WERI-Rb-1 (cell line): ENCODE results near the gene DENND1B.

Source experiments
- DNase-seq: peaks from one replicate; pipeline ENCODE4 v3.0.0-alpha.2; 2020
- H3K27ac ChIP-seq: fragments of 250-450 bp; sonication (Bioruptor Pico); 2 replicates; pipeline ENCODE4 v1.5.1; 2020; ENCODE audit warnings: mild to moderate bottlenecking, moderate library complexity
- H3K27me3 ChIP-seq: fragments of 250-450 bp; sonication (Bioruptor Pico); 2 replicates; pipeline ENCODE4 v1.5.1; 2021; ENCODE audit warnings: mild to moderate bottlenecking, low read depth, moderate library complexity; ENCODE audit not compliant: insufficient read depth, severe bottlenecking
- H3K36me3 ChIP-seq: fragments of 250-450 bp; sonication (Bioruptor Pico); 2 replicates; pipeline ENCODE4 v1.5.1; 2020; ENCODE audit warnings: mild to moderate bottlenecking, moderate library complexity
- H3K4me3 ChIP-seq: 2 replicates; pipeline ENCODE4 v1.5.1; 2011; ENCODE audit warnings: low read depth, mild to moderate bottlenecking, control low read depth, low read length
- H3K9me3 ChIP-seq: fragments of 250-450 bp; sonication (Bioruptor Pico); 2 replicates; pipeline ENCODE4 v1.5.1; 2021; ENCODE audit warnings: mild to moderate bottlenecking, moderate library complexity; ENCODE audit not compliant: severe bottlenecking
- CTCF ChIP-seq: IDR thresholded peaks from 2 replicates; pipeline ENCODE4 v1.5.1; 2011; ENCODE audit warnings: low read depth, mild to moderate bottlenecking, control low read depth, inconsistent platforms, low read length

Gene DENND1B

GRCh38 chr1:197633447-197634078 is 141.7 kb downstream of the DENND1B start:
- TF ChIP-seq CTCF, result no peak

GRCh38 chr1:197632651-197633050 is 142.6 kb downstream of the DENND1B start:
- no peak for TF ChIP-seq CTCF
- Histone ChIP-seq H3K27me3 (no peaks in the 10 kb centered on the region), H3K9me3 (peaks cover 10% of the 10 kb centered on the region), H3K4me3 (no peak overlapping the region), H3K27ac (peak overlapping the region; percentile 8; the same call in 1 of the 2 replicates), H3K36me3 (no peaks in the 10 kb centered on the region)
- no peak for DNase-seq

More at GRCh38 chr1:197633447-197634078, 141.7 kb downstream of the DENND1B start:
- no peak overlapping the region for H3K4me3 ChIP-seq
- H3K27ac ChIP-seq, result no peak overlapping the region
- H3K36me3 ChIP-seq, result no peaks in the 10 kb centered on the region
- H3K27me3 ChIP-seq, result no peaks in the 10 kb centered on the region
- H3K9me3 ChIP-seq, result peaks cover 5% of the 10 kb centered on the region
- no peak for DNase-seq

GRCh38 chr1:197632005-197632404 is 143.3 kb downstream of the DENND1B start:
- H3K27ac ChIP-seq, result peak overlapping the region; percentile 8; the same call in 1 of the 2 replicates
- no peak overlapping the region for H3K4me3 ChIP-seq
- TF ChIP-seq CTCF, result no peak
- no peak for DNase-seq
- no peaks in the 10 kb centered on the region for H3K36me3 ChIP-seq
- no peaks in the 10 kb centered on the region for H3K27me3 ChIP-seq
- peaks cover 10% of the 10 kb centered on the region for H3K9me3 ChIP-seq

- no peaks in the 10 kb centered on the region for H3K27me3 ChIP-seq
- H3K36me3 ChIP-seq, result no peaks in the 10 kb centered on the region
- no peaks in the 10 kb centered on the region for H3K9me3 ChIP-seq
- no peak overlapping the region for H3K4me3 ChIP-seq
- no peak for DNase-seq
- no peak for TF ChIP-seq CTCF
- H3K27ac ChIP-seq, result no peak overlapping the region
Observed at GRCh38 chr1:197622371-197622770, 152.9 kb downstream of the DENND1B start.

GRCh38 chr1:197621761-197622160 is 153.5 kb downstream of the DENND1B start:
- TF ChIP-seq CTCF, result no peak
- no peak overlapping the region for H3K27ac ChIP-seq
- H3K27me3 ChIP-seq, result no peaks in the 10 kb centered on the region
- no peak for DNase-seq
- H3K4me3 ChIP-seq, result no peak overlapping the region
- no peaks in the 10 kb centered on the region for H3K9me3 ChIP-seq
- H3K36me3 ChIP-seq, result no peaks in the 10 kb centered on the region

- TF ChIP-seq CTCF, result no peak
- no peak overlapping the region for H3K27ac ChIP-seq
- H3K27me3 ChIP-seq, result no peaks in the 10 kb centered on the region
- peaks cover 2% of the 10 kb centered on the region; the same call in 1 of the 2 replicates for H3K36me3 ChIP-seq
- no peak for DNase-seq
- no peaks in the 10 kb centered on the region for H3K9me3 ChIP-seq
- no peak overlapping the region for H3K4me3 ChIP-seq
Observed at GRCh38 chr1:197620714-197621163, 154.5 kb downstream of the DENND1B start.
